Left forelimb (tissue), 1 donor: ENCODE data around the gene WDR1.

ENCODE experiments used
- DNase-seq: peaks from one replicate; pipeline ENCODE4 v3.0.0-alpha.2; 2018; ENCODE audit warnings: low spot score

The WDR1 gene

DNA sequence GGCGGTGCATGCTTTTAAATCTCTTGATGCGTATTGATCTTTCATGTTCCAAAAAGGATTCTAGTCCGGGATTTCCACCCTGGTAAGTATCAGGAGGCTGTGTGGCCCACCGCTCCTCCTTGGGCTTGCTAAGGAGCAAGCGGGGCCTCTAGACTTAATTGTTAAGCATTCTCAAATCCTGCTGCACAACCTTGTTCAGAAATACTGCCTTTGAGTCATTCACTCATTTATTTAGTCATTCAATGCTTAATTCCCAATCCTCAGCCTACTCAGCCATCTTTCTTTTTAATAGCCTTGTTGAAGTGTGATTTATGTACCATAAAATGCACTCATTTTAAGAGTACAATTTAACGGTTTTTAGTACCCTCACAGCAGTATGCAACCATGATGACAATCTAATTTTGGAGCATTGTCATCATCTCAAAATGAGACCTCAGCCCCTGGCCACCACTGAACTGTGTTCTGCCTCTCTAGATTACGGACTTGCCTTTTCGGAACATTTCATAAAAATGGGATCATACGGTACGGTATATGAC is 79.7 kb downstream of the WDR1 start:
- no peak for DNase-seq

DNA sequence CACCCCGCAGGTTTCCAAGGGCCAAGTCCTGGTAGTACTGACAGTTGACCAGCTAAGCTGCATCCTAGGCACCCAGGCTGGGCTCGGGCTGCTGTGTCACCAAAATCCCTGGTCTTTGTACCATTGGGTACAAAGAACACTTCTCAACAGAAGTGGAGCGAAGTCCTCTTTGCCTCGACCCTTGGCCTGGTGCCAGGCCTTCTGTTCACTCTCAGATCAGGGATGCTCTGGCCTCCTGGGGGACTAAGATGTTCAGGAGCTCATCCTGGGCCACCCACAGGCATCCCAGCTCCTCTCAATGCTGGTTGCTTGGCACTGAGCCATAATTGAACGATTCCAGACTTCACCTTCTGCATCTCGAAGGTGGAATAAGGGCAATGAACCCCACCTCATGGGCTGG is 81.5 kb downstream of the WDR1 start:
- DNase-seq, result no peak

DNA sequence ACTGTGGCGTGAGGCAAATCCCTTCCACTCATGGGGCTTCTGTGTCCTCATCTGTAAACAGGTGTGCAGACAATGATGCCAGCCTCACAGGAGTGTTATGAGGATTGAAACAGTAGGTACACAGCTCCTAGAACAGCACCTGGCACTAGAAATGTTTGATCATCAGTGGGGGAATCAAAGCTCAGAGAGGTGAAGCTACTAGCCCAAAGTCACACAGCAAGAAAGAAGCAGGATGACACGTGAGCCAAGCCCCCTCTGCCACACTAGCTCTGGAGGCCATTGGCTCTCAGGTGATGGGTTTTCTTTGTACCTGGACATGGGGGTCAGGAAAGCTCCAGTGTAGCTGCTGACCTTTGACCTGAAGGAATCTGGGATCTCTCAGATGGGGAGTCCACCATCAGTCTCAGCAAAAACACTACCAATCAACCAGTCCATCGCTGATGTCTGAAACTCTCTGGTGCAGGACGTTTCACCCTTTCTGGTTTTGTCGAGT is 81.9 kb downstream of the WDR1 start:
- no peak for DNase-seq

DNA sequence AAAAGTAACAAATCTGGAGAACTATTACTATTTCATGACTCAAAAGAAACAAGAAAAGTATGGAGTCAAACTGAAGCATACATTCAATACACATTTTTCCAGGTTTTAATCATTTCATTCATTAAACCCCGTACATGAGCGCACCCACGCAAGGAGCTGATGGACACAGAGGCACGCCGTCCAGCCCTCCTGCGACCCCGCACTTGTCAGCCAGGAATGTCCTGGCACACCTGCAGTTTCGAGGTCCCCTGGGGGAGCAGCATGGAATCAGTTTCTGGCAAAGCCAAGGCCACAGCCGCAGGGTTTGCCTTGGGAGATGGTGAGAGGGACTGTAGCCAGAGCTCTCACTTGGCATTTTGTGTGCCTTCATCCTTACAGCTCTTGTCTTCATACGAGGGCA is 82.5 kb downstream of the WDR1 start:
- no peak for DNase-seq

DNA sequence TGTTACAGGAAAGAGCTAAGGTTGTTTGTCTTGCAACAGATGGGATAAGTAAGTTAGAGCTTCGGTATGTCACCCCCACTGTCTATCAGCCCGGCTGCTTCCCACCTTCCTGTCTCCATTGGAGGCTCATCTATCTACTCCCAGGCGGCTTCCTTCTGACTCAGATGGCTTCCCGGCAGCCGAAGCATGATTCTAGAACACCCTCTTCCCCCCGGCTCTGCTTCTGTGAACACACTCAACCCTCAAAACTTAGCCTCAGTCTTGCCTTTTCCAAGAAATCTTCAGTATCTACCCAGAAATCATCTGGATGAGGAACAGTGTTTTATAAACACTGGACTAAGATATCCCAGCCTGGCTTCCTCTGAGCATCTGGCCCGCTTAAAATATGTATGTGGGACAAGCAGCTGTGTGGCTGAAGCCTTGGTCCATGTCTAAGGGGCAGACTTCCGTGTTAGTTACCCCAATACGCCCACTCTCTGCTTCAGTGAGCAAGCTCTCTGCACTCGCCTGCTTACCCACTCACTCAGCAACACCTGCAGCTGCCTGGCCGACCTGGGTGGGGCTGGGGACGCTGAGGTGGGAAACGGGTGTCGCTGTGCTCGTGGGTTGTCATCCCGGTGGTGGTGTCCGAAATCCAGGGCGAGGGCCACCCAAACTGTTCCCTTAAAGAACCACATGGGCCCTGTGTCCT is 83.3 kb downstream of the WDR1 start:
- DNase-seq, result no peak

DNA sequence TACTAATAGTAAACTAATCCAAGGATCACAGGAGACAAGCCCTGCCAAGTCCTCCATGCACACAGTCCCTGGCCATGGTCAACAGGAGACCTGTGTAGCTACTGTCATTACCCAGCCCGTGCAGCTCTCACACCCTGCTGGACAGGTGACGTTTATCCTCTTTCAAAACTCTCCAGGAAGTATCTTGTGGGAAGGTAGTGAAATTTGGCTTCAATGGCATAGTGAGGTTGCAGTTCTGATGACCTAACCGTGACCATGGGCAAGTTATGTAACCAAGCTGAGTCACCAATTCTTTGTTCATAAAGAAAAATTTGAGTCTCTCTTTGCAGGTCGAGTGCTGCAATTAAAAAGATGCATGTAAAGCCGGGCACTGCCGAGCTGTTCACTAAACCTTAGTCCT is 84.0 kb downstream of the WDR1 start:
- DNase-seq, result no peak

DNA sequence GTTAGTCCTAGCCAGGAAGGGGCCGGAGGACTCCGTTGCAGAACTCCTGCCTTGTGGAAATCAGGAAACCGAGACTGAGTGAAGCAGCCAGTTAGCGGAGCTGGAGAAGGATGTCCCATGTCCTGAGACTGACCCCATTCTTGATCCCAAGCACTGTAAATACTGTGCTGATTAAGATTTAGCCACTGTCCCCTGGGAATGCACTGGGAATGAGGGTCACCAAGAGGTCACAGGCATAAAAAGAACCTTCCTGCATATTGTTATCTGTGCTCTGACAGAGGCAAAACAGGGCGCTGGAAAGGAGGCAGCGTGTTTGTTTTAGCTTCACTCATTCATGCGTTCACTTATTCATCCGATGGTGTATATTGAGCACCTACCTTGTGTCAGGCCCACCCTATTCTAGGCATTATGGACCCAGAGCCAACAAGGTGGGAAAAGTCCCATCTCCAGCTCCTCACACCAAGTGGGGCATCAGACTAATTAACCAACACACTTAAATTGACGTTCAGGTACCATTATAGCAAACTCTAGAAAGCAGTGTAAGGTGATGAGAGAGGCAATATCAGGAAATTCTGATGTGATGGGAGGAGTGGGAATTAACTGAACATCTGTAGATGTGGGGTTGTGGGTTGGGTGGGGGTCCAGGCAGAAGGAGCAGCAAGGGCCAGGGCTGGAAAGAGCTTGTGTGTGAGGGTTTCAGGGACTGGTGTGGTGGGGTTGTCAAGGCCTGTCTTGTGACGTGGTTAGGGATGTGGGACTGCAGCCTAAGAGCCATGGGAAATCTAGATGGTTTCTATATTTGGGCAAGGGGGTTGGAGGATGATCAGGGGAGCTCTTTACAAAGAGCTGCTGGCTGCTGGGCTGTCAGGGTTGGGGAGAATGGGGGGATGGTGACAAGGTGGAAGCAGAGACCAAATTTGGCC is 84.7 kb downstream of the WDR1 start:
- no peak for DNase-seq

DNA sequence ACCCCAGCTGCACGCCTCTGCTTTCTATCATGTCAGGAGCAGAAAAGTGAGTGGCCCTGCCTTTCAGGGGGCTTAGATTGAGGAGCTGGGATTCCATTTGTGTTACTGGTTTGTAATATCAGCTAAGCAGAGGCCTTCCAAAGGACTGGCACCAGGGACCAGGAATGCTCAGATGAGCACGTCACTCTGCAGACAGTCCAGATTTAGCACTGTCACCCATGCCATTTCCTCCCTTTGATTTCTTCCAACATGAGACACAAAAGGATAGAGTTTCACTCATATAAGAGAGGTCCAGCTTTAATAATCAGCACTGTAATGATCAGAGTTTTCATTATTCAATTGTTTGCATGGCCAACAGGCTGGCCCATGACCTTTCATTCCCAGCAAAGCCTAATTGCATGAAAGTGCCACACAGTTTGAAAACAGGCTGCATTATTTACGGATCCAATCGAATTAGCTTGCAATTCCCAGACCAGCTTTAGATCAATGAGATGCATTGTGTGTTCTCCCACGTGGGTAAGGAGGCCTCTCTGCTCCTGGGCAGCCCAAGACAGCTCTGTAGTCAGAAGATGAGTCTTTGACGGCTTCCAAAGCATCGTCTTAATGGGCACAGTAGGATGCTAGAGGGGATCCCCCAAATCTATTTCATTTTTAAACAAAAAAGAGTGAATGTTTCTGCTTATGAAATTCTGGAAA is 85.5 kb downstream of the WDR1 start:
- no peak for DNase-seq

DNA sequence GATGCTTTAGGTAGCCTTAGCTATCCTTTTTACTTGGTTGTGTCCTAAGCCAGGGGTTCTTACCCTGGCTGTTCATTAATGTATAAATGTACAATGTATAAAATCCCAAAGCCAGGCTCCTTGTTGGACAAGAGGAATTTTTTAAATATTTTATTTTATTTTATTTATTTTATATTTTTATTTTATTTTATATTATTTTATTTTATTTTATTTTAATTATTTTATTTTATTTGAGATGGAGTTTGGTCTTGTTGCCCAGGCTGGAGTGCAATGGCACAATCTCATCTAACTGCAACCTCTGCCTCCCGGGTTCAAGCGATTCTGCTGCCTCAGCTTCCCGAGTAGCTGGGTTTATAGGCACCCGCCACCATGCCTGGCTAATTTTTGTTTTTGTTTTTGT is 87.2 kb downstream of the WDR1 start:
- no peak for DNase-seq

DNA sequence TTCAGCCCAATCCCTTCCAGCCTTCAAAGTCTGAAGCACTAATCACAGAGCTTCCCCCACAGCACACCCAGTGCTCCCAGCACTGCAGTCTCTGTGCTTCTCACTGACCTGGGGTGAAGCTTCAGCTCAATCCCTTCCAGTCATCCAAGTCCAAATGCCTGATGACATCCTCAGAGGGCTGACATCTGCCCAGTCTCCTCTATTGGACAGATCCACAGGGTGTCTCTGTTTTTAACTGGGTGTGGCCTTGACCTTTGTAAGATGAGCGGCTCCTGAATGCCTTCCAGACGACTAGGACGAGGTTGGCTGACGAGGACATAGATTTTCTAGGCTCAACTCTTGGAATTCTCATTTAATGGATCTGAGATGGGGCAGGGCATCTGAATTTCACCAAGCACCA is 87.7 kb downstream of the WDR1 start:
- DNase-seq, result no peak

DNA sequence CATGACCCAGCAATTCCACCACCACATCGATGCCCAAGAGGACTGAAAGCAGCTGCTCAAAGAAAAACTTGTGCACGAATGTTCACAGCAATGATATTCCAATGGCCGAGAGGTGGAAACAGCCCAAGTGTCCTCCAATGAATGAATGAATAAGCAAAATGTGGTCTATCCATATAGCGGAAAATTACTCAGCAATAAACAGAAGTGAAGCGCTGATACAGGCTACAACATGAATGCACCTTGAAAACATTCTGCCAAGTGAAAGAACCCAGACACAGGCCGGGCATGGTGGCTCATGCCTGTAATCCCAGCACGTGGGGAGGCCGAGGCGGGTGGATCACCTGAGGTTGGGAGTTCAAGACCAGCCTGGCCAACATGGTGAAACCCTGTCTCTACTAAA is 90.1 kb downstream of the WDR1 start:
- no peak for DNase-seq

DNA sequence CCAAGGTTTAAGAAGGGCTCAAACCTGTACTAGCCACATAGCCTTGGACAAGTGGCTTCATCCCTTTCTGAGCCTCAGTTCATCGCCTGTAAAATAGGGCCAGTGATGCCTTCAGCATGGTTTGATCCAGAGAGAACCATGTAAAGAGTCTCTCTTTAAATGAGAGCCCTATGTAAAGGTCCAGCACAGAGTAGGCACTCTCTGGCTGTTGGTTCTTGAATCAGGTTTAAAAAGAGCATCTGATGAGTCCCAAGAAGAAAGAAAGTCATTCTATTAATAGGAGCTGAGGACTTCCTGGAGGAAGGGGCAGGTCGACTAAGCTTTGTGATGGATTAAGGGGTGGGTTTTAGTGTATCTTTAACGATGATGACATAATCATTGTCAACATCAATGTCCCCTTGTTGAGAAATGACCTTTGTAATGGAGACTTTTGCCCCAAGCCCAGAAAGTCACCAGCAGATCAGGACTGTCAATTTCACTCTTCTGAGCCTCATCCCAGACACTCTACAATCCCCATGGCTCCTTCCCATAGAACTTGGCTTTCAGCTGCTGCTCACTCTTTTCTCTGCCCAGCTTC is 91.3 kb downstream of the WDR1 start:
- DNase-seq, result no peak
